Activated CD8-positive, alpha-beta memory T cell treated with anti-CD3 and anti-CD28 coated beads, Interleukin-2, amount 50 U/mL, for 4 hours (primary cell): ENCODE measurements around the gene TSTD2.
A peak's percentile ranks its signal among the peaks of the same experiment; 100 is the strongest.
"Not testable (repeated sequence)": the region's sequence is repeated elsewhere in the genome, so short reads cannot be mapped to it uniquely, and the experiment has no call there.

Experiments
- DNase-seq: peaks from one replicate; pipeline ENCODE4 v3.0.0-alpha.2; 2020

TSTD2 gene

DNA sequence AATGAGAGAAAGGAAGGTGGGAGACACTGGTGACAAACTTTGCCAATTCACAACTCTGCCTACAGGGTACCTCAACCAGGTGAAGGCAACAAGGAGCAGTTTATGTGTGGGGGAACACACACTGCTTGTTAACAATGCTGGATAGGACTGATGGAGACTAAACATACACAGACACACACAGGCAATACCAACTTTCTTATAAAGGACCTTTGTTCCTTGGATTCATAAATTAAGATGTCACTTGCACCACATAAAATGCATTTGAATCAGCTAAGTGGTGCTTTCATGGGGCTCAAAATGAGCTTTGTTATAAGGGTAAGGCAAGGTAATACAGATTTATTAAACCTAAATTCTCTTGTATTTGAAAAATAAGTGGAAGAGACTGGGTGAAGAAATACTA, 4.0 kb downstream of the TSTD2 start:
- DNase-seq: no peak

- no peak for DNase-seq
These were observed 4.5 kb downstream of the TSTD2 start for GRCh38 chr9:97628668-97629067.

DNA sequence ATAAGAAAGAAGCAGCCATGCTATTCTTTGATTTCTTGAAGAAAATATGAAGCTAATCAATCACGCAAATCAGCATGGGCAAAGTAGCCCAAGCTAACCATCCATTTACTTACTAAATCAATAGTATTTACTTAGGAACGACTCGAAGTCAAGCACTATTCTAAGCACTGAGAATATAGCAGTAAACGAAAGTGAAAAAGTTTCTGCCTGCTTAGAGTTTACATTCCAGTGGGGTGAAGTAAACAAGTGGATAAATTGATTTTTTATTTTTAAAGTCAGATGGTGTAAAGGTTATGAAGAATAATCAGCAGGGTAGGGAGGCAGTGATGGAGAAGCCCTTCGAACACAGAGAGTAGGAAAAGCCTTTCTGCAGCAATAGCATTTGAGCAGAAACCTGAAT, 5.5 kb downstream of the TSTD2 start:
- no peak for DNase-seq

DNA sequence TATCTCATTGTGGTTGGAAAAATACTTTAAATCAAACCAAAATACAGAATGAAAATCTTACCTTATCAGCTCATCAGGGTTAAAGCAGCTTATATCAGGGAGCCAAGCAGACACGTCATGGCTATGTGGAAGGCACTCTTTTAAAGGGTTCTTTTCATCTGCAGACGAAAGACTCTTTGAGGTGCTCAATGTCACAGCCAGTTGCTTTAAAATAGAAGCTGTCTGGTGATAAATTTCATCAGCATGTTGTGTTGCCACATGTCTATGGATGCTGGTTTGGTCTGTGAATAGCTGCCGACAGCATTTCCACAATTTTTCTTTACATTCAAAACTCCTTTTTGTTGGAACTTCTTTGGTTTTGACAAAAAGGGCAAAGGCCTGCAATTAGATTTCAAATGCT, 7.5 kb downstream of the TSTD2 start:
- no peak for DNase-seq

- DNase-seq: no peak
These were observed 9.2 kb downstream of the TSTD2 start for GRCh38 chr9:97623946-97624345.

- not testable (repeated sequence) for DNase-seq
These were observed 10.7 kb downstream of the TSTD2 start for GRCh38 chr9:97622483-97622882.

DNA sequence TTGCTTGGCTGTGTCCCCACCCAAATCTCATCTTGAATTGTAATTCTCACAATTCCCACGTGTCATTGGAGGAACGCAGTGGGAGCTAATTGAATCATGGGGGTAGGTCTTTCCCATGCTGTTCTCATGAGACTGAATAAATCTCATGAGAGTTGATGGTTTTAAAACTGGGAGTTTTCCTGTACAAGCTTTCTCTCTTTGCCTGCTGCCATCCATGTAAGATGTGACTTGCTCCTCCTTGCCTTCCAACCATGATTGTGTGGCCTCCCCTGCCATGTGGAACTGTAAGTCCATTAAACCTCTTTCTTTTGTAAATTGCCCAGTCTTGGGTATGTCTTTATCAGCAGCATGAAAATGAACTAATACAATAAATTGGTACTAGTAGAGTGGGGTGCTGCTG, 13.1 kb downstream of the TSTD2 start:
- DNase-seq: not testable (repeated sequence)

- no peak for DNase-seq
These were observed 15.2 kb downstream of the TSTD2 start for GRCh38 chr9:97617939-97618416.

GRCh38 chr9:97615439-97616072, 17.6 kb downstream of the TSTD2 start:
- DNase-seq: peak; percentile 52

- no peak for DNase-seq
These were observed 28.1 kb downstream of the TSTD2 start for GRCh38 chr9:97604901-97605645.

- DNase-seq: no peak
These were observed 30.7 kb downstream of the TSTD2 start for GRCh38 chr9:97602430-97602829.

GRCh38 chr9:97601228-97601898, 31.8 kb downstream of the TSTD2 start:
- DNase-seq: no peak

- DNase-seq: no peak
These were observed 32.5 kb downstream of the TSTD2 start for GRCh38 chr9:97600531-97601227.

DNA sequence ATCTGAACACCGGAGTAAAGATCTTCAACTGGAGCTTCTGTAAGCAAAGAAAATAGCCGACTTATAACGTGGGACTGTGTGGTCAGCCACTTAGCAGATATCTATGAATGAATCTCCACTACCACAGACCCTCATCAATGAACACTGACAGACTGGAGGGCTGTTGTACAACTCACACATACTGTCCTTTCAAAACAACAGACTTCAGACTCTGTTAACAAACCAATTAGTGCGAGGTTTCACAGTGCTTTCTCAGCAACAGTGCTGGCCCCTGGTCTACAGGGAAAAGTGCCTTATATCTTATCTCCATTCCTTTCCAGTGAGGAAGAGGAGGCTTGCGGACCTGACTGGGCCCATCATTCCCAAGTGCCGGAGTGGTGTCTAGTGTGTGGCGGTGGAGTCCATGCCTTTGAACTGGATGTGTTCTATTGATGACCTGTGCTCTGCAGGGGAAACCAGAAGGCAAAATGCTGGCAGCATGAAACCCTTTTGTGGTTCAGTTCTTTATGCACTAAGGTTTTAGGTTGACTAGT, 33.8 kb downstream of the TSTD2 start:
- no peak for DNase-seq

DNA sequence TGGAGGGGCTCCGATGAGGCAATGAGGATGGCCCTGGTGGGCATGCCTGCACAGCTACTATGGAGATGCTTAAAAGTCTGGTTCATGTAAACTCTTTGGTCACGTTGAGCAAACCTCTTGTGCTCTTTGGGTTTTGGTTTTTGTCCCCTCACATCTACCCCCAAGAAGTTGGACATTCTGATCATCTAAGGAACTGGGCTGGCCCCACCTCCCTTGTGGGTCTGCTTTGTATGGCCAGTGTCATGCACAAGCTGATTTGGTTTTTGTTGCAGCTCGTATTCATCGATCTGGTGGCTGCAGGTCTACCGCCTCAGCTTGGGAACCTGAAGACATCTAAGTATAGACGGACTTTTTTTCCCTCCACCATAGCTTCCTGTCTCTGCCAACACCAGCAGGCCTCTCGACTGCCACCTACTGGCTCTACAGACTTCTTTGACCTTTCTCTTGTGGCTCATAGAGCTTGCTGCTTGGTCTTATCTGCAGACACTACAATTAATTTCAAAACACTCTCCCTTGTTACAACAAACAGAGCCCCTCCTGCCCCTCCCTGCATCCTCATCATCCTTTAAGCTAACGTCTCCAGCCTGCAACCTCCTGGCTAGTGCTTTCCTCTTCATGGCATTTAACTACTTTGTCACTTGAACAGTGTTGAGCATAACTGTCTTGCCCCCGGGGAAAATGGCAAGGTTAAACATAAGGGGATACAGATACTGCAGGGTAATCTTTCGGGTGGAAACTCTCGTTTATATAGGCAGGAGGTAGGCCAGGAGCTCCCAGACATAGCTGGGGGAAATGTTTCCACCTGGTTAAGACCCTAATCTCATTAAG, 34.5 kb downstream of the TSTD2 start:
- DNase-seq: peak; percentile 63

- DNase-seq: no peak
These were observed 36.3 kb downstream of the TSTD2 start for GRCh38 chr9:97596906-97597305.

GRCh38 chr9:97594381-97594921, 38.7 kb downstream of the TSTD2 start:
- DNase-seq: no peak

DNA sequence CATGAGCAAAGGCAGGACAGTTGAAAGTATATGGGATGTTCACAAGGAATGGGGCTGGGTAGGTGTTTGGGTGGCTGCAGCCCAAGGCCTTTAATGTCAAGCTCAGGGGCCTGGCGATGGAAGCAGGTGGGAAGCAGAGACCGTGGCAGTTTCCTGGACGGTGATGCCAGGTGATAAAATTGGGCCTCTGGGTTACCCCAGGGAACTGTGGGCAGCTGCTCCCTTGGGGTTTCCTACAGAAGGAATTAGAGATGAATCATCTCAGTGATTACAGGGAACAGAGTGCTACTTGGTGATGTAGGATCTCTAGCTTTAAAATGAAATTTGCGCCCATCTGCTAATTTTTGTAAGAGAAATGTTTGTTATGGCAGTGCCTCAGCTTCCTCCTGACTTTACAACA, 39.2 kb downstream of the TSTD2 start:
- DNase-seq: no peak

- DNase-seq: no peak
These were observed 41.0 kb downstream of the TSTD2 start for GRCh38 chr9:97592126-97592525.

DNA sequence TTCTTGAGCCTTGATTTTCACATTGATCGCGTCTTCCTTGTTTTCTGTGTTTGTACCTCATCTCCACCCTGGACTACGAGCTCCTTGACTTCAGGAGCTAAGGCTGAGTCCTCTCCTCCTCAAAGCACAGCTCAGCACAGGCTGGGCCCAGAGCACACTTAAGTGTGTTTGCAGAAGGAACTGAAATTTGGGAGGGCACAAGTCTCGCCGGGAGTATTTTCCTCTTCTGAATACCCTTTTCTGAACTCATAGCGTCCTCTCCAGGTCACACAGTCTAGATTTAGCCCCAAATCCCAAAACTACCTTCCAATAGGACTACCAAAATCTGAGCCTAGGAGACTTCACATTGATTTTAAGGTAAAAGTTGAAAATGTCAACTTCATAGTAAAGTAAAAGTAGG, 41.6 kb downstream of the TSTD2 start:
- no peak for DNase-seq

DNA sequence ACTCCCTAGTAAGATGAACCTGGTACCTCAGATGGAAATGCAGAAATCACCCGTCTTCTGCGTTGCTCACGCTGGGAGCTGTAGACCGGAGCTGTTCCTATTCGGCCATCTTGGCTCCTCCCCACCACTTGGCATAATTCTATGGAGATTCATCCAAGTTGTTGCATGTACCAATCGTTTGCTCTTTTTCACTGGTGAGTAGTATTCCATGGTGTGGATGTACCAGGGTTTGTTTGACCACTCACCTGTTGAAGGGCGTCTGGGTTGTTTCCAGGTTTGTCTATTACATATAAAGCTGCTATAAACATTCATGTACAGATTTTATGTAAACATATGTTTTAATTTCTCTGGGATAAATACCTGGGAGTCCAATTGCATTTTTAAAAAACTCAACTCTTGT, 46.3 kb downstream of the TSTD2 start:
- not testable (repeated sequence) for DNase-seq

DNA sequence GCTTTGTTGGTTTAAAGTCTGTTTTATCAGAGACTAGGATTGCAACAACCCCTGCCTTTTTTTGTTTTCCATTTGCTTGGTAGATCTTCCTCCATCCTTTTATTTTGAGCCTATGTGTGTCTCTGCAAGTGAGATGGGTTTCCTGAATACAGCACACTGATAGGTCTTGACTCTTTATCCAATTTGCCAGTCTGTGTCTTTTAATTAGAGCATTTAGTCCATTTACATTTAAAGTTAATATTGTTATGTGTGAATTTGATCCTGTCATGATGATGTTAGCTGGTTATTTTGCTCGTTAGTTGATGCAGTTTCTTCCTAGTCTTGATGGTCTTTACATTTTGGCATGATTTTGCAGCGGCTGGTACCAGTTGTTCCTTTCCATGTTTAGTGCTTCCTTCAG, 48.4 kb downstream of the TSTD2 start:
- not testable (repeated sequence) for DNase-seq
